NCI-H446 treated with DMSO at 0.1 percent for 48 hours (cell line): ENCODE results near the gene VPS13A.

Experiments used
- DNase-seq: peaks from one replicate; lab custom pipeline; 2025; lab: John Stamatoyannopoulos, UW

The VPS13A gene

DNA sequence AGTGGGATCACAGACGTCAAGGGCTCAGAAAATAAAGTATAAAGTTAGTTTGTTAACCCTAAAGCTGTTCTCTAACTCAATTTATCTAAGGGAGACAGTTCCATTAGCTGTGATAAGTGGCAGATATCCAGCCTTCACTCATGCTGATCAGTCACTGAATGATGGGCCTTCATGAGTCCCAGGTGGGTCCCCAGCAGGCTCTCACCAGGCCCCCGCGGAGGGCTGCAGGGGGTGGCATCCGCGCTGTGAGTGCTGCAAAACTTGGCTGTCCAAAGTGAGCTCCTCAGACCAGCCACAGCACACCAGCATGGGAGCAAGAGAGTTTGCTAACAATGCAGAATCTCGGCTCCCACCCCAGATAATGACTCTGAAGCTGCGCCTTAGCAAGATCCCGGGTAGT lies 283.6 kb downstream of the VPS13A start:
- DNase-seq: no peak

GRCh38 chr9:77462066-77462465 lies 284.7 kb downstream of the VPS13A start:
- DNase-seq: no peak

DNA sequence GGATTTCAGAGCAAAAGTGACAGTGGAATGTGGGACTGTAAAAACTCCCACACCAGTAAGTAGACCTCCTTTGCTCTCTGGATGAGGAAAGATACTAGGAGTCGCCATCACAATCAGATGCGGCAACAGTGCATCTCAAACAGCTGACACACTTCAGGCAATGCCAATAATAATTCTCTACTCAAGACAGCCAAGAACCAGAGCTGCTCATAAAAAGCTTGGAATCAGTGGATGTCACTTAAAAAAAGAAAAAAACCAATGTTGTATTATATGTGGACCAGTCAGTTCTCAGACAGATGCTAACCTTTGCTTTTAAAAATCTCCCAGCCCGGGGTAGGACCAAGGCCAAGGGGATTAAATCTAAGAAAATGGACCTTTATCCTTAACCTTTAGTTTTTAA lies 285.8 kb downstream of the VPS13A start:
- no peak for DNase-seq

- no peak for DNase-seq
Measured at GRCh38 chr9:77464661-77465060, 287.3 kb downstream of the VPS13A start.

- no peak for DNase-seq
Measured at GRCh38 chr9:77469515-77470231, 292.3 kb downstream of the VPS13A start.
